GM21381 (cell line): Measurements from ENCODE around the gene UBN1.

ENCODE experiments used
- ATAC-seq: cut with Tn5 transposase; IDR thresholded peaks from one replicate; pipeline ENCODE4 v1.9.1; 2021; ENCODE audit warnings: mild to moderate bottlenecking, moderate library complexity; ENCODE audit not compliant: unreplicated experiment

UBN1 gene

DNA sequence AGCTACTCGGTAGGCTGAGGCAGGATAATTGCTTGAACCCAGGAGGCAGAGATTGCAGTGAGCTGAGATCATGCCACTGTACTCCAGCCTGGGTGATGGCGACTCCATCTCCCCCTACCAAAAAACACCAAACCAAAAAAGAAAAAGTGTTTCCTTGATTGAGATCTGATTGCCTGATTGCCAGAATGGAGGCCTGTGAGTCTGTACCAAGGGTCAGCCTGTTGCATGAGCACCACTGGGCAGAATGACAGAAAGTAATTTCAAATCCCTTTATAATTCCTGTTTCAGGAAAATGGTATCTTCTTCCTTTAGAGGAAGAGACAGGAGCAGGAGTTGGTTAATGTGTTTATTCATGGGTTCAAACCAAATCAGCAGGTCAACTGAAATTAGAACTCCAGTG lies 8.5 kb downstream of the UBN1 start:
- ATAC-seq = no peak

DNA sequence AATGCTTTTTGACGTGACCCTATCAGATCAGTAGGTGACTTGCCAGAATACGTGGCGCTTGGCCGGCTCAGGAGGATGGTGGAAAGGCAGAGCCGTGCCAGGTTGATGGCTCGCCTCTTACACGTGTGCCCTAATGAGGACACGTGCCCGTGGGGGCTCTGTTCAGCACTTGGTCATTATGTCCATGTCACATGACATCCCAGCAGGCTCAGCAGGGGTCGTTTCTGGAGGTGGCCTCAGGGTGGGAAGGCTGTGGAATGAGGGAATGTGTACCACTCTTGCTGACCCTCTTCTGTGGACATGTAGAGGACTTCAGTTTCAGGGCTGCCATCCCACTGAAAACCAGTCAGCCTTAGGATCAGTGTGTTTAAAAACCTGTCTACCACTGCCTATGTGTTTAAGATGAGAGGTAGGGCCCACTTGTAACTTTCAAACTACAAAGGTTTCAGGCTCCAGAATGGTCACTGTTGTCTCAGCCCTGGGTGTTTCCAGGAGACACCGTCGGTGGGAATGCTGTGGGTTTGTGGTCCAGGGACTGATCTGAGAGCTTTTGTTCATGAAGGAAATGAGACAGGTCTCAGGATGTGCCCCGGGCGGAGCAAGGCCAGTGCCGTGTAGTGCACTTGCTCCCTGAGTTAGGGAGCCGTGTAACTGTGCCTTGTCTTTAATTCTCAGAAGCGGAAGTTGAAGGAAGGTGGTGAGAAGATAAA lies 12.1 kb downstream of the UBN1 start:
- ATAC-seq = no peak

DNA sequence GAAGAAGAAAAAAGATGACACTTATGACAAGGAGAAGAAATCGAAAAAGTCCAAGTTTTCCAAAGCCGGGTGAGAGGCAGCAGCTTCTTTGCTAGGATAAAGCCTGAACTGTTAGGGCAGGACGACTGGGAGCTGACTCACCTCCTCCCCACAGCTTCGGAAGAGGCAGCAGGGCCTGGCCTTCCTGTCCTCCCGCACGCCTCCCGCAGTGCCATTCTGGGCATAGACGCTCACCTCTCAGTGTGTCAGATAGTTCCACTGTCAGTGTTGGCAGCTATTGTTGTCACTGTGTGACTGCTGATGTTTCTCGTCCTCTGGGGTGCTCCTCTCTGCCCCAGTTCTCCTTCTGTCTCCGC lies 12.6 kb downstream of the UBN1 start:
- no peak for ATAC-seq

DNA sequence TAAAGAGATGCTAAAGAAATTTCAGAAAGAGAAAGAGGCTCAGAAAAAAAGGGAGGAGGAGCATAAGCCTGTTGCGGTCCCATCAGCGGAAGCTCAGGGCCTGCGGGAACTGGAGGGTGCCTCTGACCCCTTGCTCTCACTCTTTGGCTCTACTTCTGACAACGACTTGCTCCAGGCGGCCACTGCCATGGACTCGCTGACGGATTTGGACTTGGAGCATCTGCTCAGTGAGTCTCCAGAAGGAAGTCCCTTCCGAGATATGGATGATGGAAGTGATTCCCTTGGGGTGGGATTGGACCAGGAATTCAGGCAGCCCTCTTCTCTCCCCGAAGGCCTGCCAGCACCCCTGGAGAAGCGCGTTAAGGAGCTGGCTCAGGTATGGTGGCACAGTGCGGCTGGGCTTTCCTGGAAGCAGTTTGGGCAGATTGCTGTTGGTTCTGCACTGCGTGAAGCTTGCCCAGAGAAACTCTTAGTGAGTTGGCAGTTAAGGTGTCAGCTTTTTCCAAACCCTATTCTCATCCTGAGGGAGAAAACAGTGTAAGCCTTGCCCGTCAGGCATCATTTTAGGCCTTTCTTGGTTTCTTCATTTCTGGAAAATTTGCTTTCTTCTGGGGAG lies 13.6 kb downstream of the UBN1 start:
- no peak for ATAC-seq

DNA sequence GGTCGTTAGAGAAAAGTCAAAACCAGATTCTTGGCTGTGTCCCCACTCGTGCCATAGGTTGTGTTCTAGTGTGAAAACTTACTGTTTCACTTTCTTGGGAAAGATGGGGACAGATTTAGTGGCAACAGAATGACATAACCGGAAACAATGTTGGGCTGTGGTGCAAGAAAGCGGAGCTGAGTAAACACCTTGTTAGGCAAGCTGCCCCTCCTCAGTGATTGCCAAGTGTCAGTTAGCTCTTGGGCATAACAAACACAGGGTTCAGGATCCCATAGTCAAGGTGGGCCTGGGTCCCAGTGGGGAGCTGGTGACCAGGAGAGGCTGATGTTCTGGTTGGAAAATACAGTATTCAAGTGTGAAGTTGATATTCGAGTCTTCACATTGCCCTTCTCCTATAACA lies 15.4 kb downstream of the UBN1 start:
- ATAC-seq = no peak

DNA sequence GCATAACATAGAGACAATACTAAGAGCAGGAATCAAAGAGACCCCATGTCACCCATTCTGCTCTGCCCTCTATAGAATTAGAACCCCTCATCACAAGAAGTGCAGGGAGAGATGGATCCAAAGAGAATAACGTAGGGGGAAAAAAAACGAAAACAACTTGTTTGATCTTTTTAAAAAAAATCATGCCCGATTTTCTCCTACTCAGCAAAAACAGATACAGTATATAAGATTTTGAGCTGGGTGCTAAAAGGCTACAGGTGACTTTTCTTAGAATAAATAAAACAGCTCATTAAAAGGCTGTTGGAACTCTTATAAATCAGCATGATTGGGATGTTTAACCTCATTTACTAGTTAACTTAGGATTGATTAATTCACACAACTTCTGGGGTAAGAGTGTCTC lies 17.4 kb downstream of the UBN1 start:
- ATAC-seq = no peak

DNA sequence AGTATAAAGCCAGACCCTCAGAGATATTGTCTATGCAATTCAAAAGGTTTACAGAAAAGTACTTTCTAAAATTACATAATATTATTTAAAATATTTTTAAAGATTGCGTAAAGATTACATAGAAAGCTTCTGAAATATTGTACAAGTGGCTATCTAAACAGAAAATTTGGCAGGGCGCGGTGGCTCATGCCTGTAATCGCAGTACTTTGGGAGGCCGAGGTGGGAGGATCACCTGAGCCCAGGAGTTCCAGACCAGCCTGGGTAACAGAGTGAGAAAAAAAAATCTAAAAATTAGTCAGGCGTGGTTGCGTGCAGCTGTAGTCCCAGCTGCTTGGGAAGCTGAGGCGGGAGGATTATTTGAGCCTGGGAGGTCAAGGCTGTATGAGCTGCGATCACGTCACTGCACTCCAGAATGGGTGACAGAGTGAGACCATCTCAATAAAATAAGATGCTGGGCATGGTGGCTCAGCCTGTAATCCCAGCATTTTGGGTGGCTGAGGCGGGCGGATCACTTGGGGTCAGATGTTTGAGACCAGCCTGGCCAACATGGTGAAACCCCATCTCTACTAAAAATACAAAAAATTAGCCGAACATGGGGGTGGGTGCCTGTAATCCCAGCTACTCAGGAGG lies 18.1 kb downstream of the UBN1 start:
- ATAC-seq = no peak

DNA sequence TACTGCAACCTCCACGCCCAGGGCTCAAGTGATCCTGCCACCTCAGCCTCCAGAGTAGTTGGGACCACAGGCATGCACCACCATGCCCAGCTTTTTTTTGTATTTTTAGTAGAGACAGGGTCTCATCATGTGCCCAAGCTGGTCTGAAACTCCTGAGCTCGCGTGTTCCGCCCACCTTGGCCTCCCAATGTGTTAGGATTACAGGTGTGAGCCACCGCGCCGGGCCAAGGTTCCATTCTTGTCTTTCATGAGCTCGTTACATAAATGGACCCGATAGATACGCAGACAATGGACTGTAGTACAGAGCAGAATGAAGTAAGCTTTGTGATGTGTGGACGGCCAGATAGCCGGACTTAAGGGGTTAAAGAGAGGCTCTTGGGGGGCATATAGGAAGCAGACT lies 19.3 kb downstream of the UBN1 start:
- no peak for ATAC-seq

DNA sequence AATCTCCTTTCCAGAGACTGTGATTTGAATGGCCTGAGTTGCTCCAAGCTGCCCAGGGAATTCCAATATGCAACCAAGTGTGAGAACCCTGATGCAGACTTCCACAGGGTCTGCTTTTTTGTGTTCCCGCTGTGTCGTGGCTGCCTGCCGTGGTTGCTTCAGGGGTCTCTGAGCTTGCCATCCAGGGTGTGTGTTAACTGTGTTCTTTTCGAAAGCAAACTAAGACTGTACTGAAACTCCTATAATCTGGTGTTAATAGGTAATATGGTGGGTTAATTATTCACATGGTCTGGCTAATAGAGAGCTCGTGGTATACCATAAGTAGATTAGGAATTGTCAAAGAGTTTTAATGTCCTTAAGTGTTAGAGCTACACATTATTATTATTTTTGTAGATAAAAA lies 20.7 kb downstream of the UBN1 start:
- no peak for ATAC-seq

DNA sequence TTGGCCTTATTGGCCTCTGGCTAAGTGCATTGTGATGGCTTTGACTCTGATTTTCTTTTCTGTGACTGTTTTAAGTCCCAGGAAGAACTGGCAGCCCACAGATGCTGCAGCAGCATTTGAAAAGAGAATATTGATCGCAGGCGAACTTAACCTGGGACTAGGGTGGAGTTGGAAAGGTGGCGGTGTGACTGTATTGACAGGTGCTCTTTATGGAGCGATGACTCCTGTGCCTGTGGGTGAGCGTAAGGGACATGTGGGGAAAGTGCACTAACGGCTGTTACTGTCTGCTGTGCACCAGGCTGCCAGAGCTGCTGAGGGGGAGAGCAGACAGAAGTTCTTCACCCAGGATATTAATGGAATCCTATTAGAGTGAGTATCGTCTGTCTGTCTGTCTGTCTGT lies 21.3 kb downstream of the UBN1 start:
- ATAC-seq = no peak

DNA sequence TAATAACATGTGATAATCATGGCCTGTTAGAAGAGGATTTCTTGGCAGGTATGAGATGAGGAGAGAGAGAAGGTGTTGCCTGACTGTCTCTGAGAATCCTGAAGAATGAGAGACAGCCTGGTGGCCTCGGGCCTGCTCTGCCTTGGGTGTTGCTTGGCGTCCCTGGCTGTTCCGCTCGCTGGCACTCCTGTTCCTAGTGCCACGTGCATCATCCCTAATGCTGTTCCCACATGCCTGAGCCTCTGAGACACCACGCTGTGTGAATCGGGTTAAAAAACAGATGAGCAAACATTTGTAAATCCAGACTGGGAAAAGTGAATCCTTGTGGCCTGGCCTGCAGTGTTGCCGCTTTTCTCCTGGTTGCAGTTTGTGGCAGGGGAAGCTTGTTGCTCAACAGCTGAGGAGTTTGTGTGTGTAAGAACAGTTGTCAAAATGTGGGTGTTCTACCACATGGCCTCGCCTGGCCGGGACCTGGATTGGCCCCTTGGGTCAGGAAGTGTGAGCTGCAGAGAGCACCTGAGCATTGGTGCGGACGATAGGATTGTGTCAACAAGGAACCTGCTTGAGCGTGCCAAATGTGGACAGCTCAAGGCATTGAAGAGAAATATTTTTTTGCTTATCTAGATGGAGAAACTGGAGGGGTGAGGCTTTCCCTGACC lies 22.0 kb downstream of the UBN1 start:
- ATAC-seq = no peak

DNA sequence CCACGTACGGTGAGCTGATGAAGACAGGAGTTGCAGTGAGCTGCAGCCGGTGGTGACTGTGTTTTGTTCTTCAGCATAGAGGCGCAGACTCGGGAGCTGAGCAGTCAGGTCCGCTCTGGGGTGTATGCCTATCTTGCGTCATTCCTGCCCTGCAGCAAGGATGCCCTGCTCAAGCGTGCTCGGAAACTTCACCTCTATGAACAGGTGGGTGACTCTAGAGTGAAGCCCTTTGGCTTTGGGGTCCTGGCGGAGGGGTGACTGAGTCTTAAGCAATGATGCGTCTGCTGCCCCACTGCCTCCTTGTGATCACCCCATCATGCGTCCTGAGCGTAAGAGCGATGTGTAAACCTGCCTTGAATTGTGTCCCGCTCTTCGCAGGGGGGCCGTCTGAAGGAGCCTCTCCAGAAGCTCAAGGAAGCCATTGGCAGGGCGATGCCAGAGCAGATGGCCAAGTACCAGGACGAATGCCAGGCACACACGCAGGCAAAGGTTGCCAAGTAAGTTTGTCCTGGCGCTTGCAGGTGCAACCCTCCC lies 22.9 kb downstream of the UBN1 start:
- ATAC-seq = no peak

DNA sequence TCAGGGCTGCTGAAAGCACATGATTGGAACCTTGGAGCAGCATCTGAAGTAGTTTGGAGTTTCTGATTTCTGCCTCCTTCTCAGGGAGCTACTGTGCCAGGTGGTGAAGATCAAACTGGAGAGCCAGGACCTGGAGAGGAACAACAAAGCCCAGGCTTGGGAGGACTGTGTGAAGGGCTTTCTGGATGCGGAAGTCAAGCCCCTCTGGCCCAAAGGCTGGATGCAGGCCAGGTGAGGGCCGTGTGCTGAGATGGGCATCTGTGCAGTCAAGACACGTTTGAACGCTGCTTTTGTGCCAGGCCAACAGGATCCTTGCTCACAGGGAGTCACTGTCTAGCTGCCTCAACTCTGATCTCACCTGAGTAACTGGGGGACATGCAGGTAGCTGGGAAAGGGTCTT lies 23.8 kb downstream of the UBN1 start:
- ATAC-seq = no peak

DNA sequence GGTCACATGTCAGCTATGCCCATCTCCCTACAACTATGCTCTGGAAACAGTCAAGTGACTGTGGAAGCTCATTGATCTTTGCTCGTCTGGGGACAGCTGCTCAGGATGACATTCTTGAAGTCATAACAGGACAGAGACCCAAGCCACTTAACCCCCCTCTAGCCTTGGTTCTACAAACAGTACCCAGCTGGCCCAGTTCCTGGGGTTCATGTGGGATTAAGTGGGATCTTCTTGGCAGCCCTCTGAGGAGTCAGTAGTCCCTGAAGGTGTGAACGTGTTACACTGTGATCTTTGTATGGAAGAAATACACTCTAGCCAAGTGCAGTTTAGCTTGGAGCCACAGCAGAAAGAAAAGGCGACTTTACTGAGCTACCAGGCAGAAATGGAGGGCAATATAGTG lies 25.8 kb downstream of the UBN1 start:
- ATAC-seq = no peak

DNA sequence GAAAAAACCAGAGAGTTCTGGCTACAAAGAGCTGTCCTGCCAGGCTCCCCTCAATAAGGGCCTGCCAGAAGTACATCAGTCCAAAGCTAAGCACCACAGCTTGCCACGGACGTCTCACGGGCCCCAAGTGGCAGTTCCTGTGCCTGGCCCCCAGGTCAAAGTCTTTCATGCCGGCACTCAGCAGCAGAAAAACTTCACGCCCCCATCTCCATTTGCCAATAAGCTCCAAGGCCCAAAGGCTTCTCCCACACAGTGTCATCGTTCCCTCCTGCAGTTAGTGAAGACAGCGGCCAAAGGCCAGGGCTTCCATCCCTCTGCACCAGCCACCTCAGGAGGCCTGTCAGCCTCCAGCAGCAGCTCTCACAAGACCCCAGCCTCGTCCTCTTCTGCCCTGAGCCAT lies 27.4 kb downstream of the UBN1 start:
- ATAC-seq = no peak

DNA sequence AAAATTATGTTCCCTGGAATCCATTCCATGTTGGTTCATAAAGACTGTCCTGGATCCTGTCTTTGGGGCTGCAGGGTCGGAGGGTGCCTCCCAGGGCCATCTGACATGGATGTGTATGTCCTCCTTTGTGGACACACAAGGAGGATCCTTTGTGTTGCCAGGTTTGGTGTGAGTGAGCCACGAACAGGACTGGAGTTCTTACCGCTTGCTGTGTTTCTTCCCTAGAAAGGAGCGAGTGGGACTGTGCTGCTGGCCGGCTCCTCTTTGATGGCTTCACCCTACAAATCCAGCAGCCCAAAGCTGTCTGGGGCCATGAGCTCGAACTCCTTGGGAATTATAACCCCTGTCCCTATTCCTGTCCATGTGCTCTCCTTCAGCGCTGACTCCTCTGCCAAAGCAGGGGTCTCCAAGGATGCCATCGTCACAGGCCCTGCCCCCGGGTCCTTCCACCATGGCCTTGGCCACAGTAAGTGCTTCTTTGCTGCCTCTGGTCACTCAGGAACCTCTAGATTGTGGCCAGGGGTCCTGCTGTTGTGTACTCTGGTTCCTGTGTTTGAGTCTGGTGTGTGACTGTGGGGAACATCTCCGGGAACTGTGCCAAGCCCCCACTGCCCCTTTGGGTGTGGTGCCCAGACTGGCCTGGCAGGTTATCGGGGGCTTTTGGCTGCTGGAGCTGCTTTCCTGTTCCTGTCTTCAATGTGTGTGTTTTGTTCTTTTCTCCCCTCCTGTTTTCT lies 29.5 kb downstream of the UBN1 start:
- ATAC-seq = no peak

DNA sequence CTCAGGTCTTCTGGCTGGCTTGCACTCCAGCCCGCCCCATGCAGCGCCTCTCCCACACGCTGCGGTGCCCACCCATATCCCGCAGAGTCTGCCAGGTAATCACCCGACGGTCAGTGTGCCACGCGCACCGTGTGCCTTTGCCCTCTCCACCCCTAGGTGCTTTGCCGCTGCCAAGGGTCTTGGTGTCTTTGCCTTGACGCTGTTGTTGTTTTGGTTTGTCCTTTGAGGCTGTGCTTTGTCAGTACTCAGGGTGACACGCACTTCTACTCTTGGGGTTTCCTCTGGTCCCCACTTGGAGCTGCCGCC lies 30.1 kb downstream of the UBN1 start:
- no peak for ATAC-seq

DNA sequence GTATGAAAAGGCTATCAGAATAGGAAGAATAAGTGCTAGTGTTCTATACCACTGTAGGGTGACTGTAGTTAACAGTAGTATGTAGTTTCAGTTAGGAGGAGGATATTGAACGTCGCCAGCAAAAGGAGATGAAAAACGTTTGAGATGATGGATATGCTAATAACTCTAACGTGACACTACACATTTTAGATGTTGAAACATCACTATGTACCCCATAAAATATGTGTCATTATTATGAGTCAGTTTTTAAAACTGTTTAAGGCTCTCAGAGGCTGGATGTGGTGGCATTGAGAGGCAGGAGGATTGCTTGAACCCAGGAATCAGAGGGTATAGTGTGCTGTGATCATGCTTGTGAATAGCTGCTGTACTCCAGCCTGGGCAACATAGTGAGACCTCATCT lies 31.8 kb downstream of the UBN1 start:
- no peak for ATAC-seq

DNA sequence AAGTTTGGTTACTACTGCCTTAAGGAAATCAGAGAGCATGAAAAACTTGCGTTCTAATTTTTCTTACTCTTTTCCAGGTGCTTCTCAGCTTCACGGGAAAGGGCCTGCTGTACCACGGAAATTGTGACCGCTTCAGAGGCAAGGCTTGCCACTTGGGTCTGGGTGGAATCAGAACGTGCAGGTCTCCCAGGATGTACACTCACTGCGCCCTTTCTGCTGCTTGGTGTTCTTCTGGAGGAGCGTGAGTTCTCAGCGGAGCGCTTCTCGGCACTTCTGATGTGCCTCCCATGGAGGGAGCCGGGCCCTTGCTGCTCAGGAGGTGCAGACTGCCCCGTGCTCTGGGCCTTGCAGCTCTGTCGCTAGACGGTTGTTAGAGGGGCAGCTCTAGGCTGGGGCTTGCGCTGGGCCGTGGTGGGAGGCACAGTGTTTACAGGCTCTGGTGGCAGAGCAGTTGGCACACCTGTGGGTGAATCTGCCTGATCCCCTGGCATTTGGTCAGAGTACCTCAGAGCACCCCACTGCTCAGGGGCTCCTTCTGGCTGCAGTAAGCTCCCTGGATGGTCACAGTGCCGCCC lies 32.8 kb downstream of the UBN1 start:
- no peak for ATAC-seq

DNA sequence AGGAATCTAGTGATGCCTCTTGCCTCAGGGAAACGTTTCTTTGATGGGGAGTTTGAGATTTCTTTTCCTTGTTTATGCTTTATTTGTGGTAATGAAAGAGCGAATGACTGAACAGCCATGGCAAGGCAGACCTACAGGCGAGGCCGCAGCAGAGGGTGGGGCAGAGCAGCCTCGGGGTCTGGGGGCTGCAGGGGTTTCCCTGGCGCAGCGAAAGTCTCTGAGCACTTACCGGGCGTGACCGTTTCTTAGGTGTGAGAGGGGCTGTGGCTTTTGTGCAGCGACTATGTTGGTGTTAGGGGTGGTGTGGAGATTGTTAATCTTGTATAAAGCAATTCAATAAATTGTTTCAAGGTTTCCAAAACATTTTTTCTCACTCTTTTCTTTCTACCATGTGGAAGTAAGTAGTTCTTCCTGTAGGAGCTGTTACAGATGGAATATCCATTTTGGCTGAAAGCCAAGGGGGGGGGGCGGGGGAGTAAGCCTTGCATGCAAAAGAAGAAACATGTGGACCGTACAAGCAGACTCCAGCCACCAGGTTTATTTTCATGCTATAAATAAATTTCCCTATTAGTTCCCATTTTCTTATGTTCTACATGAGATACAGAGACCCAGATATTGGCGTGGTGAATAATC lies 34.8 kb downstream of the UBN1 start:
- no peak for ATAC-seq
